Ammon's horn (tissue), 1 donor: ENCODE data around the gene NIP7.
"Not testable (repeated sequence)": the region's sequence is repeated elsewhere in the genome, so short reads cannot be mapped to it uniquely, and the experiment has no call there.

Experiments
- DNase-seq: peaks from one replicate; pipeline ENCODE4 v3.0.0-alpha.2; 2016; ENCODE audit warnings: low spot score

NIP7 gene

GRCh38 chr16:69345923-69346322 is 6.4 kb downstream of the NIP7 start:
- DNase-seq: no peak

DNA sequence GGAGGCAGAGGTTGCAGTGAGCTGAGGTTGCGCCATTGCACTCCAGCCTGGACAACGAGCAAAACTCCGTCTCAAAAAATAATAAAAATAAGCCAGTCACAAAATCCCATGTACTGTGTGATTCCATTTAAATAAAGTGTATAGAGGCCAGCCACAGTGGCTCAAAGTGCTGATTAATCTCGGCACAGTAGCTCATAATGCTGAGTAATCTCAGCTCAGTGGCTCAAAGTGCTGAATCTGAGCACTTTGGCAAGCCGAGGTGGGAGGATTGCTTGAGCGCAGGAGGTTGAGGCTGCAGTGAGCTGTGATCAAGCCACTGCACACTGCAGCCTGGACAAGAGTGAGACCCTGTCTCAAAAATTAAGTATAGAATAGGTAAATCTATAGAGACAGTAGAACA is 7.1 kb downstream of the NIP7 start:
- no peak for DNase-seq

- no peak for DNase-seq
These were observed 8.7 kb downstream of the NIP7 start for GRCh38 chr16:69348222-69348621.

GRCh38 chr16:69349536-69349935 is 10.0 kb downstream of the NIP7 start:
- DNase-seq: no peak

DNA sequence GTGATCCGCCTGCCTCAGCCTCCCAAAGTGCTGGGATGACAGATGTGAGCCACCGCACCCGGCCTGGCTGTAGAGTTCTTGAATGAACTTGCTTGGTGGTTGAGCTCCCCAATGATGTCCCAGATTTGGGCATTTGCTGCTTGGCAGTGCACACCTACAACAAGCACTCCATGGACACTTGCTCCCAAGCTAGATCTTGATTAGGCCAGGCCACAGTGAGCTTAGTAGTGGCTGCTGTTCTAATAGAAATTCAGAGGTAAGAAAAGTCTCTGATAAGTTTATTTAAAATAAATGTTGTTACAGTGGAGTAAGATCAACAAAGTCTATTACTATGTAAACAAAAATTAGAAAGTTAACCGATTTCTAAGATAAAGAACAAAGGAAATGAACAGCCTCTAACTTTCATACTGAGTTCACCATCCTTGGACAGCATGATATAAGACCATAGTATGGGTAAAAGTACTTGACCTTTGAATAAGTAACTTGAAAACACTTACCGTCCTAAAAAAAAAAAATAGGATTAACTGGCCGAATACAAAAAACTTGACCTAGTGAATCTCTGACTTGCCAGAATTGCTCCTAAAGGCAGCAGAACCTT is 11.1 kb downstream of the NIP7 start:
- no peak for DNase-seq

GRCh38 chr16:69351309-69352027 is 11.9 kb downstream of the NIP7 start, which contains the start of gene TMED6:
Gene TMED6 (minus strand): TSS chr16:69351786. CDS start chr16:69351753, 33 bp downstream.
- DNase-seq: no peak

DNA sequence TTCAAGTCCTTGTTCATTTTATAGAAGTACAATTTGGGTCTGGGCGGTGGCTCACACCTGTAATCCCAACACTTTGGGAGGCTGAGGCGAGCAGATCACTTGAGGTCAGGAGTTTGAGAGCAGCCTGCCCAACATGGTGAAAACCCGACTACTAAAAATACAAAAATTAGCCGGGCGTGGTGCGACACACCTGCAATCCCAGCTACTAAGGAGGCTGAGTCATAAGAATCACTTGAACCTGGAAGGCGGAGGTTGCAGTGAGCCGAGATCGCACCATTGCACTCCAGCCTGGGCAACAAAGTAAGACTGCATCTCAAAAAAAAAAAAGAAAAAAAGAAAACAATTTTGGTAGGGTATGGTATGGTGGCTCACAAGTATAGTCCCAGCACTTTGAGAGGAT is 20.5 kb downstream of the NIP7 start:
- DNase-seq: not testable (repeated sequence)

- no peak for DNase-seq
These were observed 23.7 kb downstream of the NIP7 start for GRCh38 chr16:69363281-69363717.

DNA sequence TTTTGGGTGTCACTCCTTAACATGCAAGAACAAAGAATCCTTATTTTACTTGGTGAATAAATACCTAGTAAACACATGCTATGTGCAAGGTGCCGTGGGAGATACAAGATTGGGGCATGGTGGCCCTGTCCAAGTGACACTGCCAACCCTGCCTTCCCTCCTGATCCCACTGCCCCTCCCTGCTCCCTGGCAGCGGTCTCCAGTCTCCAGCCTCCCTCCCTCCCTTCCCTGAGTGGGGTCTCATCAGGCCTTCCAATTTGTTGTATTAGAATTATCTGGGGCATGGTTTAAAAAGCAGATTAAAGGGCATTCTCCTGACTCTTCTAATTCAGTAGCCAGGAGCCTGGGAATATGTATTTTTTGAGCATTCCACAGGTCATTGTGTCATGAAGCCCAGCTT is 24.5 kb downstream of the NIP7 start:
- no peak for DNase-seq

GRCh38 chr16:69365901-69366300 is 26.3 kb downstream of the NIP7 start:
- no peak for DNase-seq

DNA sequence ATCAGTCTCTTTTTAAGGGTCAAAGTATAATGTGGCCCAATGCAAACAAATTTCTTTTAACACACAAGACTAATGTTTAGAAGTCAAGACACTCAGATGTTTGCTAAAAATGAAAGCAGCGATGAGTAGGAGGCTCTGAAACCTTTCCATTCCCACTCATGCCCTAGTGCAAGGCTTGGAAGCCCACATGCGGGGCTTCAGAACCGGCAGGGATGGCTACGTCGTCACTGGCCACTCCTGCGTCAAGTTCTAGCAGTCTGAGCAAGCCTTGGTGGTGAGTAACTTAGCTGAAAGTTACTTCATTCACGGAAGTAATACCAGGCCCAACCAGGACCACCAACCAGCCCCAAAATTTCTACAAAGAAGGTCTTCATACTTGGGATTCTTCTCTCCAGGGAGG is 26.9 kb downstream of the NIP7 start:
- DNase-seq: no peak

DNA sequence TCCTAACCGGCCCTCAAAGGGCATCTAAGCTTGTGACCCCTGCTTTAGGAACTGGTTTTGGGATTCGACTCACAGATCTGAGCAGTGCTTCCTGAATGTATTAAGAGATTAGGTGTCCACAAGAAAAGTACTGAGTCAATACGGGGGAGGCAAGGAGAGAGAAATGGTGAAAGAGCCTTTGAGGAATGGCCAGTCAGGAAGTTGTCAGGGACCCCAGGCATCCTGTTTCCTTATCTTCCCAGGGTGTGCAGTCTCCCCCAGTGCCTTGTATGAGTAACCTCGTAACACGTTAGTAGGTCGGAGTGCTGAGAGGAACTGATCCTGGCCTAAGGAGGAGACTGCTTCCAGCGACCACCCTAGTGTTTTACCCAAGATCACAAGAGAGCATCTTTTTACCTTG is 28.4 kb downstream of the NIP7 start:
- no peak for DNase-seq

DNA sequence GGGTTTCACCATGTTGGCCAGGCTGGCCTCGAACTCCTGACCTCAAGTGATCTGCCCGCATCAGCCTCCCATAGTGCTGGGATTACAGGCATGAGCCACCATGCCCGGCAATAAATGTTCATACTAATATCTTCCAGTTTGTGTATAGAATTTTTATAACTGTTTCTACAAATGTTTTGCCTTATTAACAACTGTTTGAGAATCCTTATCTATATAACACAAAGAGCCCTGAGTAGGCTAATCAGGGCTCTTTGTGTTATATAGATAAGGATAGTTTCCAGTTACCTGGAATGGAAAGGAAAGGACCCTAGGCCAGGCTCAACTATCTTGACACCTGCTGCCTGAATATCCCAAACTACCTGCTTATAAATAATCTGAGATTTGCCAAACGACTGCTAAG is 29.3 kb downstream of the NIP7 start:
- DNase-seq: no peak

GRCh38 chr16:69371564-69371963 is 32.0 kb downstream of the NIP7 start:
- DNase-seq: no peak

- no peak for DNase-seq
These were observed 33.4 kb downstream of the NIP7 start for GRCh38 chr16:69373019-69373418.

DNA sequence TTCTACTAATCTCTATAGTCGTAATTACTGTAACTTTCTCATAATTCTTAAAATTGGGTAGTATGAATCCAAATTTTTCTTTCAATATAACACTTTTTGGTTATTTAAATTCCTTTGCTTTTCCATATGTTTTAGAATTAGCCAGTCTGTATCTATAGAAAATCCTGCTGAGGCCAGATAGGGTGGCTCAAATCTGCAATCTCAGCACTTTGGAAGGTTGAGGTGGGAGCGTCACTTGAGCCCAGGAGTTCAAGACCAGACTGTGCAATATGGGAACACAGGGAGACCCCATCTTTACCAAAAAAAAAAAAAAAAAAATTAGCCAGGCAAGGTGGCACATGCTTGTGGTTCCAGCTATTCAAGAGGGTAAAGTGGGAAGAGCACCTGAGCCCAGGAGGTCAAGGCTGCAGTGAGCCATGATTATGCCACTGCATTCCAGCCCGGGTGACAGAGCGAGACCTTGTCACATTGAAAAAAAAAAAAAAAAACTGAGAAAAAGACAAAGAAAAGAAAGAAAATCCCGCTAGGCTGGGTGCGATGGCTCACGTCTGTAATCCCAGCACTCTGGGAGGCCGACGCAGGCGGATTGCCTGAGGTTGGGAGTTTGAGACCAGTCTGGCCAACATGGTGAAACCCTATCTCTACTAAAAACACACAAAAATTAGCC is 37.0 kb downstream of the NIP7 start:
- no peak for DNase-seq

DNA sequence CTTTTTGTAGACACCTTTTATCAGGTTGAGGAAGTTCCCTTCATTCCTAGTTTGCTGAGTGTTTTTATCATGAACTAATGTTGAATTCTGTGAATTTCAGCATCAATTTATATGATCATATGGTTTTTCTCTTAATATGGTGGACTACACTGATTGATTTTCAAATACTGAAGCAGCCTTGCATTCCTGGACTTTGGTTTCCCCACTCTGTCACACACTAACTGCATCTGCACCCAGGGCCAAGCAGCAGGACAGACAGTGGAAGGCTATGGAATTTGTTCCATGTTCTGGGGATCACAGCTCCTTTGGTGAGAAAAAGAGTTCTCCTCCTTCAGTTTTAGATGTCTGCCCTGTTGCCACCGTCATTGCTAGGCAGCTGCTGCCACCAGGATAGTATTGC is 38.5 kb downstream of the NIP7 start:
- DNase-seq: no peak

- no peak for DNase-seq
These were observed 39.2 kb downstream of the NIP7 start for GRCh38 chr16:69378760-69379159.

DNA sequence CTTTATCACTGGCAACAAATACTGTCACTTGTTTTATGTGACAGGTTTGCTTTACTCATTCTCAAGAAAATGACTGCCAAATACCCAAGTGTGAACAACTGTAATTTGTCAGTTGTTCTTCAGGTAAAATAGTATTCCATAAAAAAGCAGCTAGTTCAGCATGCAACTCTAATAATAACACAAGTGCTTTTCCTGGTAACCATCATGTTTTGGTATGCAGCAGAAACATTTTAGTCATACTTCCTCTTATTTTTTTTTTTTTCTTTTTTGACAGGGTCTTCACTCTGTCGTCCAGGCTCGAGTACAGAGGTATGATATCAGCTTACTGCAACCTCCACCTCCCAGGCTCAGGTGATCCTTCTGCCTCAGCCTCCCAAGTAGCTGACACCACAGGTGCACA is 41.7 kb downstream of the NIP7 start:
- DNase-seq: no peak

DNA sequence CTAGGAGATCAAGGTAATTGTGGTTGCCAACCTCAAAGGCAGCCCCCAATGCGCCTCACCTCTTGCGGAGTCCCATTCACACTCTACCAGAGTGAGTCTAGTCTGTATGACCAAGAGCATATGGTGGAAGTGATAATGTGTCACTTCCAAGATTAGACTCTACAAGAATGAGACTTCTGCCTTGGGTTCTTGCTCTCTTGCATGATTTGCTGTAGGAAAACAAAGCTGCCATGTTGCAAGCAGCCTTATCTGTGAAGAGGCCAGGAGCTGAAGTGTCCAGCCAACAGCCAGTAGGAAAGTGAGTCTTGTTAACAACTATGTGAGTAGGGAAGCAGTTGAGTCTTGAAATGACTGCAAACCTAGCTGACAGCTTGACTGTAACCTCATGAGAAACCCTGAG is 42.8 kb downstream of the NIP7 start:
- DNase-seq: no peak

- DNase-seq: no peak
These were observed 45.4 kb downstream of the NIP7 start for GRCh38 chr16:69384974-69385373.

- no peak for DNase-seq
These were observed 47.0 kb downstream of the NIP7 start for GRCh38 chr16:69386596-69386995.
